GM12878 (cell line): Measurements from ENCODE around the gene DDX54.

Experiments
- ASH2L ChIP-seq: fragments of 300-600, 200-600 bp; sonication (generic); IDR thresholded peaks from 2 replicates; pipeline ENCODE4 v1.6.1; 2017; ENCODE audit warnings: low read depth, mild to moderate bottlenecking, borderline replicate concordance
- CEBPB ChIP-seq, 2 experiments: fragments of 150-350 bp in 1 of 2; IDR thresholded peaks; 2 replicates each; pipeline ENCODE4 v1.6.1; 2012 to 2014; ENCODE audit warnings: low read depth in 2 of 2, low read length in 2 of 2, borderline replicate concordance in 1 of 2, inconsistent platforms in 1 of 2
- CHD2 ChIP-seq: IDR thresholded peaks from 2 replicates; pipeline ENCODE4 v1.6.1; 2011; ENCODE audit warnings: low read depth, low read length, improper control_type of control experiment, borderline replicate concordance
- CTCF ChIP-seq, 3 experiments: IDR thresholded peaks in 2 of 3; conservative IDR thresholded peaks in 1 of 3; 2 replicates each; pipeline ENCODE4 v1.5.1; 2011; ENCODE audit warnings: low read depth in 3 of 3, low read length in 3 of 3, mild to moderate bottlenecking in 3 of 3, control low read depth in 2 of 3, moderate library complexity in 2 of 3, inconsistent platforms in 1 of 3, mixed read lengths in 1 of 3; ENCODE audit not compliant: control insufficient read depth in 2 of 3, insufficient read depth in 1 of 3; ENCODE audit errors: extremely low read depth in 1 of 3
- ETV6 ChIP-seq, 2 experiments: fragments of 450-650 bp in 1 of 2; IDR thresholded peaks in 1 of 2; conservative IDR thresholded peaks in 1 of 2; 2 replicates each; pipeline ENCODE4 v1.6.1; 2014; ENCODE audit warnings: antibody characterized with exemption in 1 of 2, borderline replicate concordance in 1 of 2, low read depth in 1 of 2, mild to moderate bottlenecking in 1 of 2, moderate library complexity in 1 of 2
- EZH2 ChIP-seq: IDR thresholded peaks from 2 replicates; pipeline ENCODE4 v1.6.1; 2012; ENCODE audit warnings: low read depth, mild to moderate bottlenecking, control low read depth, inconsistent platforms, low read length, borderline replicate concordance; ENCODE audit not compliant: control insufficient read depth
- NR2C2 ChIP-seq: IDR thresholded peaks from 2 replicates; pipeline ENCODE4 v1.6.1; 2011; ENCODE audit warnings: borderline replicate concordance, low read depth; ENCODE audit not compliant: control insufficient read depth, insufficient read length
- PAX8 ChIP-seq: fragments of 450-650 bp; IDR thresholded peaks from 2 replicates; pipeline ENCODE4 v1.6.1; 2017; ENCODE audit warnings: mild to moderate bottlenecking, moderate library complexity
- POLR2AphosphoS2 ChIP-seq: IDR thresholded peaks from 2 replicates; pipeline ENCODE4 v1.6.1; 2011; ENCODE audit warnings: low read depth, mild to moderate bottlenecking, low read length, improper control_type of control experiment, moderate library complexity
- RAD21 ChIP-seq: IDR thresholded peaks from 2 replicates; pipeline ENCODE4 v1.6.1; 2011; ENCODE audit warnings: mild to moderate bottlenecking, low read depth, low read length, moderate library complexity; ENCODE audit not compliant: insufficient read depth
- SMAD1 ChIP-seq: fragments of 450-650 bp; IDR thresholded peaks from 2 replicates; pipeline ENCODE4 v1.6.1; 2018; ENCODE audit warnings: mild to moderate bottlenecking, low read depth; ENCODE audit not compliant: partially characterized antibody
- SP1 ChIP-seq: IDR thresholded peaks from one replicate; pipeline ENCODE4 v1.6.1; 2011; ENCODE audit warnings: low read depth, low read length
- SREBF1 ChIP-seq: IDR thresholded peaks from 2 replicates; pipeline ENCODE4 v1.6.1; 2012; ENCODE audit warnings: mild to moderate bottlenecking, low read length
- ZNF274 ChIP-seq: IDR thresholded peaks from one replicate; pipeline ENCODE4 v1.8.0; 2011; ENCODE audit not compliant: insufficient read length, insufficient read depth

- no peak for TF ChIP-seq ZNF274
- TF ChIP-seq SP1 = no peak
- no peak for TF ChIP-seq EZH2
- TF ChIP-seq CHD2 = no peak
- TF ChIP-seq CTCF (IDR thresholded peaks at IDR 0.05 in 2 of 3, conservative IDR thresholded peaks at IDR 0.05 in 1 of 3; ENCODE audit: control insufficient read depth in 2 of 3, extremely low read depth in 1 of 3, insufficient read depth in 1 of 3, low read depth in 3 of 3, low read length in 3 of 3) = no peak
- TF ChIP-seq RAD21 = no peak
- no peak for TF ChIP-seq ETV6 (conservative IDR thresholded peaks at IDR 0.05 in 1 of 2, IDR thresholded peaks at IDR 0.05 in 1 of 2; ENCODE audit: borderline replicate concordance in 1 of 2, low read depth in 1 of 2)
- TF ChIP-seq NR2C2 = no peak
- TF ChIP-seq SREBF1 = no peak
- TF ChIP-seq CEBPB (IDR thresholded peaks at IDR 0.05; ENCODE audit: borderline replicate concordance in 1 of 2, low read depth in 2 of 2, low read length in 2 of 2) = no peak
- TF ChIP-seq SMAD1 = no peak
- no peak for TF ChIP-seq ASH2L
- TF ChIP-seq PAX8 = no peak
- TF ChIP-seq POLR2AphosphoS2 = no peak
Measured at GRCh38 chr12:113216027-113216426, 30.7 kb upstream of the DDX54 start.
